ENCODE data around the gene PAX5.

The PAX5 gene

GRCh38 chr9:36969216-36969771 is 64.8 kb downstream of the PAX5 start:
- DNase-seq (ENCODE audit: low spot score), result no peak

GRCh38 chr9:36968574-36969215 is 65.4 kb downstream of the PAX5 start:
- DNase-seq (ENCODE audit: low spot score), result no peak

More at GRCh38 chr9:36969216-36969771, 64.8 kb downstream of the PAX5 start:
- no peak for TF ChIP-seq CTCF (IDR thresholded peaks at IDR 0.05; ENCODE audit: extremely low read depth, missing control alignments)

GRCh38 chr9:36967997-36968396 is 66.1 kb downstream of the PAX5 start:
- DNase-seq (ENCODE audit: low spot score), result no peak
- no peak for TF ChIP-seq CTCF (IDR thresholded peaks at IDR 0.05; ENCODE audit: extremely low read depth, missing control alignments)

More at GRCh38 chr9:36968574-36969215, 65.4 kb downstream of the PAX5 start:
- TF ChIP-seq CTCF (IDR thresholded peaks at IDR 0.05; ENCODE audit: extremely low read depth, missing control alignments), result no peak

GRCh38 chr9:36966371-36967097 is 67.5 kb downstream of the PAX5 start:
- no peak for TF ChIP-seq CTCF (IDR thresholded peaks at IDR 0.05; ENCODE audit: extremely low read depth, missing control alignments)
- DNase-seq (ENCODE audit: low spot score), result no peak

GRCh38 chr9:36964791-36965190 is 69.3 kb downstream of the PAX5 start:
- DNase-seq (ENCODE audit: low spot score), result no peak
- no peak for TF ChIP-seq CTCF (IDR thresholded peaks at IDR 0.05; ENCODE audit: extremely low read depth, missing control alignments)

GRCh38 chr9:36963346-36963745 is 70.7 kb downstream of the PAX5 start:
- no peak for TF ChIP-seq CTCF (IDR thresholded peaks at IDR 0.05; ENCODE audit: extremely low read depth, missing control alignments)
- no peak for DNase-seq (ENCODE audit: low spot score)

GRCh38 chr9:36962691-36963090 is 71.4 kb downstream of the PAX5 start:
- no peak for DNase-seq (ENCODE audit: low spot score)
- TF ChIP-seq CTCF (IDR thresholded peaks at IDR 0.05; ENCODE audit: extremely low read depth, missing control alignments), result no peak

Measured in GM20000 (cell line).